Measurements from ENCODE around the gene OPN3.

Gene OPN3

DNA sequence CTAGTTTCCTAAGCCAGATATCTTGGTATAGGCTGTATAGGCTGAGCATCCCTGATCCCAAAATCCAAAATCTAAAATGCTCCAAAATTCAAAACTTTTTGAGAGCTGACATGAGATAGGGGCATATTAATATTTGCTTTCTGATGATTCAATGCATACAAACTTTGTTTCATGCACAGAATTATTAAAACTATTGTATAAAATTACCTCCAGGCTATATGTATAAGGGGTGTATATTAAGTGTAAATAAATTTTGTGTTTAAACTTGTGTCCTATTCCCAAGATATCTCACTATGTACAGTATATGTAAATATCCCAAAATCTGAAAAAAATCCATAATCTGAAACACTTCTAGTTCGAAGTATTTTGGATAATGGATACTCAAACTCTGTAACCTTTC lies 14.5 kb upstream of the OPN3 start:
- Histone ChIP-seq H3K27ac (ENCODE audit: low read length, poor library complexity, severe bottlenecking) (no peak overlapping the region), H2BK5ac (ENCODE audit: low read depth, low read length, poor library complexity, severe bottlenecking) (no peak overlapping the region), H3K79me1 (replicated peaks; ENCODE audit: low read length, poor library complexity, severe bottlenecking) (no peaks in the 10 kb centered on the region), H2BK12ac (ENCODE audit: low read length in 2 of 2) (no peak overlapping the region), H3K4me2 (ENCODE audit: low read length, poor library complexity, severe bottlenecking) (no peak overlapping the region), H4K8ac (ENCODE audit: low read length) (no peak overlapping the region), H3K4ac (ENCODE audit: low read depth in 1 of 2, low read length in 2 of 2) (no peak overlapping the region), H4K91ac (ENCODE audit: low read length) (no peak overlapping the region), H3K36me3 (ENCODE audit: control insufficient read depth in 1 of 2, insufficient read depth in 2 of 2, low read depth in 1 of 2, low read length in 2 of 2) (no peaks in the 10 kb centered on the region), H2AFZ (ENCODE audit: low read depth, low read length) (no peak overlapping the region), H3K9ac (ENCODE audit: low read length) (no peak overlapping the region), H3K4me3 (ENCODE audit: insufficient read depth in 1 of 2, low read depth in 1 of 2, low read length in 2 of 2) (no peak overlapping the region), H3K23ac (ENCODE audit: low read length in 2 of 2) (no peak overlapping the region), H3K27me3 (ENCODE audit: control insufficient read depth in 1 of 2, insufficient read depth in 1 of 2, low read length in 2 of 2) (no peaks in the 10 kb centered on the region), H2BK15ac (ENCODE audit: low read depth, poor library complexity, severe bottlenecking) (no peak overlapping the region), H2BK120ac (ENCODE audit: low read depth, low read length) (no peak overlapping the region), H3K14ac (ENCODE audit: low read length in 2 of 2) (no peak overlapping the region), H3K18ac (ENCODE audit: low read depth in 1 of 2, low read length in 2 of 2) (no peak overlapping the region), H3K9me3 (ENCODE audit: control insufficient read depth, low read length) (no peaks in the 10 kb centered on the region), H3K4me1 (ENCODE audit: control insufficient read depth, insufficient read depth, low read depth, low read length) (no peaks in the 10 kb centered on the region), H2AK5ac (ENCODE audit: low read length, severe bottlenecking) (no peak overlapping the region)
- DNase-seq, result no peak
- WGBS, result 82% methylated on average over 1 of the region's 1 CpG

GRCh38 chr1:241654019-241654418 lies 13.8 kb upstream of the OPN3 start:
- no peak overlapping the region for H3K23ac ChIP-seq (ENCODE audit: low read length in 2 of 2)
- no peak overlapping the region for H2BK5ac ChIP-seq (ENCODE audit: low read depth, low read length, poor library complexity, severe bottlenecking)
- H2BK120ac ChIP-seq (ENCODE audit: low read depth, low read length), result no peak overlapping the region
- whole genome bisulfite sequencing, result 84% methylated on average over 1 of the region's 1 CpG
- H2AK5ac ChIP-seq (ENCODE audit: low read length, severe bottlenecking), result no peak overlapping the region
- no peak overlapping the region for H3K4ac ChIP-seq (ENCODE audit: low read depth in 1 of 2, low read length in 2 of 2)
- H3K79me1 ChIP-seq (replicated peaks; ENCODE audit: low read length, poor library complexity, severe bottlenecking), result no peaks in the 10 kb centered on the region
- no peak overlapping the region for H3K4me3 ChIP-seq (ENCODE audit: insufficient read depth in 1 of 2, low read depth in 1 of 2, low read length in 2 of 2)
- no peak overlapping the region for H3K14ac ChIP-seq (ENCODE audit: low read length in 2 of 2)
- no peak overlapping the region for H3K27ac ChIP-seq (ENCODE audit: low read length, poor library complexity, severe bottlenecking)
- no peaks in the 10 kb centered on the region for H3K36me3 ChIP-seq (ENCODE audit: control insufficient read depth in 1 of 2, insufficient read depth in 2 of 2, low read depth in 1 of 2, low read length in 2 of 2)
- H2BK15ac ChIP-seq (ENCODE audit: low read depth, poor library complexity, severe bottlenecking), result no peak overlapping the region
- no peaks in the 10 kb centered on the region for H3K27me3 ChIP-seq (ENCODE audit: control insufficient read depth in 1 of 2, insufficient read depth in 1 of 2, low read length in 2 of 2)
- no peaks in the 10 kb centered on the region for H3K4me1 ChIP-seq (ENCODE audit: control insufficient read depth, insufficient read depth, low read depth, low read length)
- H3K4me2 ChIP-seq (ENCODE audit: low read length, poor library complexity, severe bottlenecking), result no peak overlapping the region
- no peak overlapping the region for H3K18ac ChIP-seq (ENCODE audit: low read depth in 1 of 2, low read length in 2 of 2)
- no peak for DNase-seq
- no peaks in the 10 kb centered on the region for H3K9me3 ChIP-seq (ENCODE audit: control insufficient read depth, low read length)
- no peak overlapping the region for H4K91ac ChIP-seq (ENCODE audit: low read length)
- H2BK12ac ChIP-seq (ENCODE audit: low read length in 2 of 2), result no peak overlapping the region
- no peak overlapping the region for H2AFZ ChIP-seq (ENCODE audit: low read depth, low read length)
- no peak overlapping the region for H3K9ac ChIP-seq (ENCODE audit: low read length)
- no peak overlapping the region for H4K8ac ChIP-seq (ENCODE audit: low read length)

DNA sequence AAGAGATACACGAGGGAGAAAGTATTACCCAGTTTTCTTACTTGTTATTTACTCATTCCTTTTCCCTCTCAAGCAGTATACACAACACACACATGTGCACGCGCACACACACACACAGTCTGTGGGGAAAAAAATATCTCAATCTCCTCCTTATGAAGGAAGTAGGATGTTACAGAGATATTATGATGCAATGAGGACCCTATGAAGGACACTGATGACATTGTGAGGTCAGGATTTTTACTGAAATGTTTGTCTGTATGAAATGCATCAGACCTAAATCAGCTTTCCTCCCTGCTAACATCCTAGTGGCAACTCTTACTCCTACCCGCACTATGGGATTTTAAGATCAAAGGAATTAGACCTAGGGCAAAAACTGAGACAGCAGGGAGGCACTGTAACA lies 11.8 kb upstream of the OPN3 start, which contains the start of gene WDR64:
Gene WDR64, plus strand, starts transcription at position 270 of the 400 bp plus-strand sequence. CDS start 204 bp downstream, outside the sequence.
- Histone ChIP-seq H2BK12ac (ENCODE audit: low read length in 2 of 2) (no peak within 1 kb of the TSS), H2BK5ac (ENCODE audit: low read depth, low read length, poor library complexity, severe bottlenecking) (no peak within 1 kb of the TSS), H3K27me3 (ENCODE audit: control insufficient read depth in 1 of 2, insufficient read depth in 1 of 2, low read length in 2 of 2) (no peaks in the 10 kb centered on the region), H3K4me2 (ENCODE audit: low read length, poor library complexity, severe bottlenecking) (no peak within 1 kb of the TSS), H4K91ac (ENCODE audit: low read length) (no peak within 1 kb of the TSS), H3K4me3 (ENCODE audit: insufficient read depth in 1 of 2, low read depth in 1 of 2, low read length in 2 of 2) (no peak within 1 kb of the TSS), H3K9me3 (ENCODE audit: control insufficient read depth, low read length) (no peaks in the 10 kb centered on the region), H2AK5ac (ENCODE audit: low read length, severe bottlenecking) (no peak within 1 kb of the TSS), H3K36me3 (ENCODE audit: control insufficient read depth in 1 of 2, insufficient read depth in 2 of 2, low read depth in 1 of 2, low read length in 2 of 2) (no peaks in the 10 kb centered on the region), H2BK15ac (ENCODE audit: low read depth, poor library complexity, severe bottlenecking) (no peak within 1 kb of the TSS), H3K14ac (ENCODE audit: low read length in 2 of 2) (no peak within 1 kb of the TSS), H3K23ac (ENCODE audit: low read length in 2 of 2) (no peak within 1 kb of the TSS), H3K9ac (ENCODE audit: low read length) (no peak within 1 kb of the TSS), H3K4me1 (ENCODE audit: control insufficient read depth, insufficient read depth, low read depth, low read length) (no peaks in the 10 kb centered on the region), H4K8ac (ENCODE audit: low read length) (no peak within 1 kb of the TSS), H3K79me1 (replicated peaks; ENCODE audit: low read length, poor library complexity, severe bottlenecking) (no peaks in the 10 kb centered on the region), H3K4ac (ENCODE audit: low read depth in 1 of 2, low read length in 2 of 2) (no peak within 1 kb of the TSS), H3K18ac (ENCODE audit: low read depth in 1 of 2, low read length in 2 of 2) (no peak within 1 kb of the TSS), H2BK120ac (ENCODE audit: low read depth, low read length) (no peak within 1 kb of the TSS), H3K27ac (ENCODE audit: low read length, poor library complexity, severe bottlenecking) (no peak within 1 kb of the TSS), H2AFZ (ENCODE audit: low read depth, low read length) (no peak within 1 kb of the TSS)
- no CpG with 5 or more reads among the region's 4 CpGs for WGBS
- no peak for DNase-seq

- H3K23ac ChIP-seq (ENCODE audit: low read length in 2 of 2), result no peak overlapping the region
- no peaks in the 10 kb centered on the region for H3K27me3 ChIP-seq (ENCODE audit: control insufficient read depth in 1 of 2, insufficient read depth in 1 of 2, low read length in 2 of 2)
- no peaks in the 10 kb centered on the region for H3K79me1 ChIP-seq (replicated peaks; ENCODE audit: low read length, poor library complexity, severe bottlenecking)
- H3K4ac ChIP-seq (ENCODE audit: low read depth in 1 of 2, low read length in 2 of 2), result no peak overlapping the region
- H3K4me1 ChIP-seq (ENCODE audit: control insufficient read depth, insufficient read depth, low read depth, low read length), result no peaks in the 10 kb centered on the region
- no peaks in the 10 kb centered on the region for H3K36me3 ChIP-seq (ENCODE audit: control insufficient read depth in 1 of 2, insufficient read depth in 2 of 2, low read depth in 1 of 2, low read length in 2 of 2)
- H3K4me3 ChIP-seq (ENCODE audit: insufficient read depth in 1 of 2, low read depth in 1 of 2, low read length in 2 of 2), result no peak overlapping the region
- H2BK15ac ChIP-seq (ENCODE audit: low read depth, poor library complexity, severe bottlenecking), result no peak overlapping the region
- 70% methylated on average over 1 of the region's 1 CpG for WGBS
- H3K27ac ChIP-seq (ENCODE audit: low read length, poor library complexity, severe bottlenecking), result no peak overlapping the region
- no peak overlapping the region for H2BK5ac ChIP-seq (ENCODE audit: low read depth, low read length, poor library complexity, severe bottlenecking)
- H2BK120ac ChIP-seq (ENCODE audit: low read depth, low read length), result no peak overlapping the region
- H2BK12ac ChIP-seq (ENCODE audit: low read length in 2 of 2), result no peak overlapping the region
- no peak for DNase-seq
- no peak overlapping the region for H4K8ac ChIP-seq (ENCODE audit: low read length)
- H2AK5ac ChIP-seq (ENCODE audit: low read length, severe bottlenecking), result no peak overlapping the region
- no peak overlapping the region for H3K14ac ChIP-seq (ENCODE audit: low read length in 2 of 2)
- H3K18ac ChIP-seq (ENCODE audit: low read depth in 1 of 2, low read length in 2 of 2), result no peak overlapping the region
- no peak overlapping the region for H3K9ac ChIP-seq (ENCODE audit: low read length)
- H2AFZ ChIP-seq (ENCODE audit: low read depth, low read length), result no peak overlapping the region
- no peaks in the 10 kb centered on the region for H3K9me3 ChIP-seq (ENCODE audit: control insufficient read depth, low read length)
- H4K91ac ChIP-seq (ENCODE audit: low read length), result no peak overlapping the region
- no peak overlapping the region for H3K4me2 ChIP-seq (ENCODE audit: low read length, poor library complexity, severe bottlenecking)
Measured at GRCh38 chr1:241648159-241648558, 8.0 kb upstream of the OPN3 start.

Data from mesenchymal stem cell (in vitro differentiated cells and primary cell).